Measurements from ENCODE around the gene SRF.

The SRF gene

GRCh38 chr6:43219814-43220213 lies 48.7 kb downstream of the SRF start:
- no peaks in the 10 kb centered on the region for H3K27me3 ChIP-seq (ENCODE audit: insufficient read depth, low read length, poor library complexity, severe bottlenecking)
- peaks cover 10% of the 10 kb centered on the region for H3K4me1 ChIP-seq (ENCODE audit: insufficient read depth, low read length, poor library complexity, severe bottlenecking)
- no peaks in the 10 kb centered on the region for H4K20me1 ChIP-seq (ENCODE audit: insufficient read depth, low read length, poor library complexity, severe bottlenecking)
- no peak overlapping the region for H3K4me2 ChIP-seq (ENCODE audit: low read depth, low read length, poor library complexity, severe bottlenecking)
- no peak for TF ChIP-seq EZH2phosphoT487 (IDR thresholded peaks at IDR 0.05; ENCODE audit: borderline replicate concordance)
- TF ChIP-seq, protein P1, sequence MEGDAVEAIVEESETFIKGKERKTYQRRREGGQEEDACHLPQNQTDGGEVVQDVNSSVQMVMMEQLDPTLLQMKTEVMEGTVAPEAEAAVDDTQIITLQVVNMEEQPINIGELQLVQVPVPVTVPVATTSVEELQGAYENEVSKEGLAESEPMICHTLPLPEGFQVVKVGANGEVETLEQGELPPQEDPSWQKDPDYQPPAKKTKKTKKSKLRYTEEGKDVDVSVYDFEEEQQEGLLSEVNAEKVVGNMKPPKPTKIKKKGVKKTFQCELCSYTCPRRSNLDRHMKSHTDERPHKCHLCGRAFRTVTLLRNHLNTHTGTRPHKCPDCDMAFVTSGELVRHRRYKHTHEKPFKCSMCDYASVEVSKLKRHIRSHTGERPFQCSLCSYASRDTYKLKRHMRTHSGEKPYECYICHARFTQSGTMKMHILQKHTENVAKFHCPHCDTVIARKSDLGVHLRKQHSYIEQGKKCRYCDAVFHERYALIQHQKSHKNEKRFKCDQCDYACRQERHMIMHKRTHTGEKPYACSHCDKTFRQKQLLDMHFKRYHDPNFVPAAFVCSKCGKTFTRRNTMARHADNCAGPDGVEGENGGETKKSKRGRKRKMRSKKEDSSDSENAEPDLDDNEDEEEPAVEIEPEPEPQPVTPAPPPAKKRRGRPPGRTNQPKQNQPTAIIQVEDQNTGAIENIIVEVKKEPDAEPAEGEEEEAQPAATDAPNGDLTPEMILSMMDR (conservative IDR thresholded peaks at IDR 0.05; ENCODE audit: low read length), result no peak
- no peaks in the 10 kb centered on the region for H3K9me2 ChIP-seq (replicated peaks; ENCODE audit: low read depth, low read length)
- H3K9me3 ChIP-seq (ENCODE audit: insufficient read depth, low read depth, low read length), result no peaks in the 10 kb centered on the region
- no peak overlapping the region for H3K4me3 ChIP-seq (ENCODE audit: low read length, poor library complexity, severe bottlenecking)
- H3K9ac ChIP-seq (ENCODE audit: low read depth, low read length, poor library complexity, severe bottlenecking), result no peak overlapping the region
- no peaks in the 10 kb centered on the region; the same call in 1 of the 2 replicates for H3K36me3 ChIP-seq (ENCODE audit: insufficient read depth, low read length)
- no peaks in the 10 kb centered on the region for H3F3A ChIP-seq (ENCODE audit: low read depth)
- no peaks in the 10 kb centered on the region for H3K79me2 ChIP-seq (ENCODE audit: insufficient read depth, low read length)
- H2AFZ ChIP-seq (ENCODE audit: low read length), result no peak overlapping the region

DNA sequence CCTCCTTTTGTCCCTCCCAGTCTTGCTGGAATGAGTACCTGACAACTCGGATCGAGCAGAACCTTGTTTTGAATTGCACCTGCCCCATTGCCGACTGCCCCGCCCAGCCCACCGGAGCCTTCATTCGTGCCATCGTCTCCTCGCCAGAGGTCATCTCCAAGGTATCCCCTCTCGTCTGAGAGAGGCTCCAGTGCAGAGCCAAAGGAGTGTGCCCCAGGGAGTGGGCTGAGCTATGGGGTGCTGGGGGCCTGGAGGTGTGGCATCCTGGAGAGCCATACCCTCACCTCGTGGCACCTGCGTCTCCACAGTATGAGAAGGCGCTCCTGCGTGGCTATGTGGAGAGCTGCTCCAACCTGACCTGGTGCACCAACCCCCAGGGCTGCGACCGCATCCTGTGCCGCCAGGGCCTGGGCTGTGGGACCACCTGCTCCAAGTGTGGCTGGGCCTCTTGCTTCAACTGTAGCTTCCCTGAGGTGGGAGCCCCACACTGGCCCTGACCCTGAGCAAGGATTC lies 49.4 kb downstream of the SRF start:
- no peaks in the 10 kb centered on the region for H3F3A ChIP-seq (ENCODE audit: low read depth)
- no peaks in the 10 kb centered on the region; the same call in 1 of the 2 replicates for H3K36me3 ChIP-seq (ENCODE audit: insufficient read depth, low read length)
- no peaks in the 10 kb centered on the region for H3K9me2 ChIP-seq (replicated peaks; ENCODE audit: low read depth, low read length)
- no peak overlapping the region for H2AFZ ChIP-seq (ENCODE audit: low read length)
- no peaks in the 10 kb centered on the region for H3K9me3 ChIP-seq (ENCODE audit: insufficient read depth, low read depth, low read length)
- no peaks in the 10 kb centered on the region for H3K79me2 ChIP-seq (ENCODE audit: insufficient read depth, low read length)
- H3K4me3 ChIP-seq (ENCODE audit: low read length, poor library complexity, severe bottlenecking), result no peak overlapping the region
- no peaks in the 10 kb centered on the region for H4K20me1 ChIP-seq (ENCODE audit: insufficient read depth, low read length, poor library complexity, severe bottlenecking)
- no peaks in the 10 kb centered on the region for H3K27me3 ChIP-seq (ENCODE audit: insufficient read depth, low read length, poor library complexity, severe bottlenecking)
- TF ChIP-seq, protein P1 (conservative IDR thresholded peaks at IDR 0.05; ENCODE audit: low read length), result no peak
- TF ChIP-seq EZH2phosphoT487 (IDR thresholded peaks at IDR 0.05; ENCODE audit: borderline replicate concordance), result no peak
- H3K4me1 ChIP-seq (ENCODE audit: insufficient read depth, low read length, poor library complexity, severe bottlenecking), result peaks cover 11% of the 10 kb centered on the region
- no peak overlapping the region for H3K9ac ChIP-seq (ENCODE audit: low read depth, low read length, poor library complexity, severe bottlenecking)
- H3K4me2 ChIP-seq (ENCODE audit: low read depth, low read length, poor library complexity, severe bottlenecking), result no peak overlapping the region

DNA sequence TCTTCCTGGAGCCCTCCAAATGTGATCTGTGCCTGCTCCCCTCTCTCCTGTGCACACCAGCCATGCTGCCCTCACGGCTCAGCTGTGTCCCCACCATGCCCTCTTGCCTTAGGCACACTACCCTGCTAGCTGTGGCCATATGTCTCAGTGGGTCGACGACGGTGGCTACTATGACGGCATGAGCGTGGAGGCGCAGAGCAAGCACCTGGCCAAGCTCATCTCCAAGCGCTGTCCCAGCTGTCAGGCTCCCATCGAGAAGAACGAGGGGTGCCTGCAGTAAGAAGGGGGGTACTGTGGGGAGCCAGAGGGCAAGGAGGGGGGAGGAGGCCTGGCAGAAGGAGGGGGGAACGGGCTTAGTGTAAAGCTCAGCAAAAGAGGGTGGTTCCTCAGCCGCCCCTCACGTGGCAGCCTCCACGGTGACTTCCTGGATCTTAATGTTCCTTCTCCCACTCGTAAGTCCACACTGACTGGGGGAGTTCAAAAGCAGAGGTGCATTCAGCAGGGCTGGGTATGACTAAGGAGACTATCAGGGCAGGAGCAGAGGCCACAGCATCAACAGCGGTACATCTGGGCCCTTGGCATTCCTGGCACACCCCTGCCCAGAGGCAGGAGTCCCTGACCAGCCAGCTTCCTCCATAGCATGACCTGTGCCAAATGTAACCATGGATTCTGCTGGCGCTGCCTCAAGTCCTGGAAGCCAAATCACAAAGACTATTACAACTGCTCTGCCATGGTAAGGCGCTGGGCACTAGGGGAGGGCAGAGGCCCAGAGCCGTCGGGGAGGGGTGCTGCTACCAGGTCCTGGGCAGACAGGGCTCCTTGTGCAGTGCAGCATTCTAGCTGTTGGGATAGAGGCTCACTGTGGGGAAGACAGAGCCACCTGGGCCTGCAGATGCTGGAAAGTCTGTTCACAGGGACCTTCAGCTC lies 50.2 kb downstream of the SRF start:
- peaks cover 11% of the 10 kb centered on the region for H3K4me1 ChIP-seq (ENCODE audit: insufficient read depth, low read length, poor library complexity, severe bottlenecking)
- no peaks in the 10 kb centered on the region for H3K9me2 ChIP-seq (replicated peaks; ENCODE audit: low read depth, low read length)
- H3K4me3 ChIP-seq (ENCODE audit: low read length, poor library complexity, severe bottlenecking), result no peak overlapping the region
- no peaks in the 10 kb centered on the region; the same call in 1 of the 2 replicates for H3K36me3 ChIP-seq (ENCODE audit: insufficient read depth, low read length)
- TF ChIP-seq, protein P1 (conservative IDR thresholded peaks at IDR 0.05; ENCODE audit: low read length), result no peak
- TF ChIP-seq EZH2phosphoT487 (IDR thresholded peaks at IDR 0.05; ENCODE audit: borderline replicate concordance), result no peak
- no peaks in the 10 kb centered on the region for H3F3A ChIP-seq (ENCODE audit: low read depth)
- H3K79me2 ChIP-seq (ENCODE audit: insufficient read depth, low read length), result no peaks in the 10 kb centered on the region
- no peak overlapping the region for H2AFZ ChIP-seq (ENCODE audit: low read length)
- H3K9me3 ChIP-seq (ENCODE audit: insufficient read depth, low read depth, low read length), result no peaks in the 10 kb centered on the region
- no peak overlapping the region for H3K4me2 ChIP-seq (ENCODE audit: low read depth, low read length, poor library complexity, severe bottlenecking)
- H4K20me1 ChIP-seq (ENCODE audit: insufficient read depth, low read length, poor library complexity, severe bottlenecking), result no peaks in the 10 kb centered on the region
- H3K9ac ChIP-seq (ENCODE audit: low read depth, low read length, poor library complexity, severe bottlenecking), result no peak overlapping the region
- H3K27me3 ChIP-seq (ENCODE audit: insufficient read depth, low read length, poor library complexity, severe bottlenecking), result no peaks in the 10 kb centered on the region
